ENCODE measurements around the gene HEXA.

The HEXA gene

GRCh38 chr15:72361176-72361575, 14.6 kb downstream of the HEXA start:
- no peaks in the 10 kb centered on the region for H3F3A ChIP-seq (ENCODE audit: insufficient read depth, low read length)
- no peaks in the 10 kb centered on the region for H3K9me2 ChIP-seq (ENCODE audit: low read depth, low read length)
- TF ChIP-seq EZH2 (IDR thresholded peaks at IDR 0.05; ENCODE audit: borderline replicate concordance, low read length): no peak
- no peaks in the 10 kb centered on the region for H3K79me2 ChIP-seq (ENCODE audit: insufficient read depth, low read length)
- peaks cover 6% of the 10 kb centered on the region for H3K36me3 ChIP-seq (ENCODE audit: insufficient read depth, low read length)
- H3K4me3 ChIP-seq (ENCODE audit: low read depth, low read length, poor library complexity, severe bottlenecking): no peak overlapping the region
- H3K9ac ChIP-seq (ENCODE audit: low read length): no peak overlapping the region
- no peak overlapping the region for H3K4me2 ChIP-seq (ENCODE audit: low read length)
- H3K27ac ChIP-seq (ENCODE audit: low read depth, low read length, poor library complexity, severe bottlenecking): no peak overlapping the region
- H2AFZ ChIP-seq (ENCODE audit: low read length): no peak overlapping the region
- no peaks in the 10 kb centered on the region for H3K9me3 ChIP-seq (ENCODE audit: low read length)
- H4K20me1 ChIP-seq (ENCODE audit: insufficient read depth, low read length): no peaks in the 10 kb centered on the region
- H3K4me1 ChIP-seq (ENCODE audit: insufficient read depth, low read length, severe bottlenecking): peaks cover 7% of the 10 kb centered on the region
- no peaks in the 10 kb centered on the region for H3K27me3 ChIP-seq (ENCODE audit: insufficient read depth, low read length)

- Histone ChIP-seq H3K9me2 (ENCODE audit: low read depth, low read length) (no peaks in the 10 kb centered on the region), H4K20me1 (ENCODE audit: insufficient read depth, low read length) (no peaks in the 10 kb centered on the region), H3F3A (ENCODE audit: insufficient read depth, low read length) (no peaks in the 10 kb centered on the region), H3K27ac (ENCODE audit: low read depth, low read length, poor library complexity, severe bottlenecking) (no peak overlapping the region), H3K9ac (ENCODE audit: low read length) (no peak overlapping the region), H3K4me1 (ENCODE audit: insufficient read depth, low read length, severe bottlenecking) (peaks cover 7% of the 10 kb centered on the region), H3K79me2 (ENCODE audit: insufficient read depth, low read length) (no peaks in the 10 kb centered on the region), H3K36me3 (ENCODE audit: insufficient read depth, low read length) (peaks cover 25% of the 10 kb centered on the region), H3K4me3 (ENCODE audit: low read depth, low read length, poor library complexity, severe bottlenecking) (no peak overlapping the region), H3K9me3 (ENCODE audit: low read length) (no peaks in the 10 kb centered on the region), H3K27me3 (ENCODE audit: insufficient read depth, low read length) (no peaks in the 10 kb centered on the region), H2AFZ (ENCODE audit: low read length) (no peak overlapping the region), H3K4me2 (ENCODE audit: low read length) (no peak overlapping the region)
- TF ChIP-seq EZH2 (IDR thresholded peaks at IDR 0.05; ENCODE audit: borderline replicate concordance, low read length): no peak
- TF ChIP-seq CTCF (IDR thresholded peaks at IDR 0.05; ENCODE audit: low read length): no peak
Measured at GRCh38 chr15:72358650-72359171, 17.1 kb downstream of the HEXA start.

GRCh38 chr15:72358121-72358520, 17.7 kb downstream of the HEXA start:
- Histone ChIP-seq H2AFZ (ENCODE audit: low read length) (no peak overlapping the region), H3K27ac (ENCODE audit: low read depth, low read length, poor library complexity, severe bottlenecking) (no peak overlapping the region), H3K36me3 (ENCODE audit: insufficient read depth, low read length) (peaks cover 30% of the 10 kb centered on the region), H3K9me2 (ENCODE audit: low read depth, low read length) (no peaks in the 10 kb centered on the region), H3K9me3 (ENCODE audit: low read length) (no peaks in the 10 kb centered on the region), H4K20me1 (ENCODE audit: insufficient read depth, low read length) (no peaks in the 10 kb centered on the region), H3K4me2 (ENCODE audit: low read length) (no peak overlapping the region), H3K4me1 (ENCODE audit: insufficient read depth, low read length, severe bottlenecking) (peaks cover 7% of the 10 kb centered on the region), H3K4me3 (ENCODE audit: low read depth, low read length, poor library complexity, severe bottlenecking) (no peak overlapping the region), H3K9ac (ENCODE audit: low read length) (no peak overlapping the region), H3K27me3 (ENCODE audit: insufficient read depth, low read length) (no peaks in the 10 kb centered on the region), H3F3A (ENCODE audit: insufficient read depth, low read length) (no peaks in the 10 kb centered on the region), H3K79me2 (ENCODE audit: insufficient read depth, low read length) (no peaks in the 10 kb centered on the region)
- TF ChIP-seq CTCF (IDR thresholded peaks at IDR 0.05; ENCODE audit: low read length) (no peak), EZH2 (IDR thresholded peaks at IDR 0.05; ENCODE audit: borderline replicate concordance, low read length) (no peak)

- H3K4me3 ChIP-seq (ENCODE audit: low read depth, low read length, poor library complexity, severe bottlenecking): no peak overlapping the region
- H3K79me2 ChIP-seq (ENCODE audit: insufficient read depth, low read length): no peaks in the 10 kb centered on the region
- no peak for TF ChIP-seq EZH2 (IDR thresholded peaks at IDR 0.05; ENCODE audit: borderline replicate concordance, low read length)
- no peak for TF ChIP-seq CTCF (IDR thresholded peaks at IDR 0.05; ENCODE audit: low read length)
- H3K9me2 ChIP-seq (ENCODE audit: low read depth, low read length): no peaks in the 10 kb centered on the region
- H3K27me3 ChIP-seq (ENCODE audit: insufficient read depth, low read length): no peaks in the 10 kb centered on the region
- H3K4me2 ChIP-seq (ENCODE audit: low read length): no peak overlapping the region
- no peak overlapping the region for H3K9ac ChIP-seq (ENCODE audit: low read length)
- peaks cover 7% of the 10 kb centered on the region for H3K4me1 ChIP-seq (ENCODE audit: insufficient read depth, low read length, severe bottlenecking)
- no peak overlapping the region for H2AFZ ChIP-seq (ENCODE audit: low read length)
- no peak overlapping the region for H3K27ac ChIP-seq (ENCODE audit: low read depth, low read length, poor library complexity, severe bottlenecking)
- no peaks in the 10 kb centered on the region for H3F3A ChIP-seq (ENCODE audit: insufficient read depth, low read length)
- H3K36me3 ChIP-seq (ENCODE audit: insufficient read depth, low read length): peaks cover 56% of the 10 kb centered on the region
- H3K9me3 ChIP-seq (ENCODE audit: low read length): no peaks in the 10 kb centered on the region
- no peaks in the 10 kb centered on the region for H4K20me1 ChIP-seq (ENCODE audit: insufficient read depth, low read length)
Measured at GRCh38 chr15:72354496-72354895, 21.3 kb downstream of the HEXA start.

All from OCI-LY1 (cell line).